HuH-7 (cell line): Measurements from ENCODE around the gene CBX4.

Experiments used
- DNase-seq: peaks from one replicate; pipeline ENCODE4 v3.0.0; 2011; ENCODE audit warnings: low spot score

The CBX4 gene

DNA sequence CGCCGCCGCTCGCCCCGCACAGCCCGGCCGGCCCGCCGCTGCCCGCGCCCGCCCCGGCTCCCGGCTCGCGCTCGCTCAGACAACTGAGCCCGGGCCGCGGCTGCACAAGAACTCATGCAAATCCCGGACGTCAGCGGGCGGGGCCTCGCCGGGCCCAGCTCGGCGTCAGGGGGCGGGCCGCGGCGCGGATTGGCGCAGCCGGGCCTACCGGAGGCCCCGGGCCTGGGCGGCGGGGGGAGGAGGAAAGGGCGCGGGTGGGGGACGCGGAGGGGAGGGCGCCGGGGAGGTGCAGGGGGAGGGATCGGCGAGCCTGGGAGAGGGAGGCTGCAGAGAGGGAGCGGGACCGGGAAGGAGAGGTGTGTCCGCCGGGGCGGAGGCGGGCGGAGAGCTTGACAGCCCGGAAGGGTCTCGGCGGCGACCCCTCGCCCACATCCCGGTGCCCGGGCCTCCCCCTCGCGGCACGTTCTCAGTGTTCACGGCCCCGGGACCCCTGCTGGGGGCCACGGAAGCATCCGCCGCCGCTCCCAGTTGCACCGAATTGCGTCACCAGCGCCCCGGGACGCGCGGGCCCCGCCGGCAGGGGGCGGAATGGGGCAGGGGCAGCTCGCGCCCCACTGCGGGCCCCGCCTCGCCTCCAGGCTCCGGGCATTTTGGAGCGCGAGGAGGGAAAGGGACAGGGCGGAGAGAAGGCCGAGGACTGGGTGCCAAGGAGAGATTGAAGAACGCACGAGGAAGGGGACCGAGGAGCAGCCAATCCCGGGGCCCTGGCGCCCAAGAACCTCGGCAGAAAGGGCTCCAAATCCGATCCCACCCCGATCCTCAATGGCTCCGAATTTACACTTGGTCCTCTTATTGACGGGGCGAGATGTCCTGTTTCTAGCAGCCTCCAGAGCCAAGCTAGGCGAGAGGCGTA, at the start of gene CBX4:
Gene CBX4, minus strand, starts transcription at position 85 of the 913 bp plus-strand sequence. CDS start 189 bp downstream, outside the sequence.
- DNase-seq = peak; percentile 94

- no peak for DNase-seq
These were observed 48.8 kb upstream of the CBX4 start for GRCh38 chr17:79888009-79888540.

GRCh38 chr17:79887451-79887991, 48.3 kb upstream of the CBX4 start:
- no peak for DNase-seq

DNA sequence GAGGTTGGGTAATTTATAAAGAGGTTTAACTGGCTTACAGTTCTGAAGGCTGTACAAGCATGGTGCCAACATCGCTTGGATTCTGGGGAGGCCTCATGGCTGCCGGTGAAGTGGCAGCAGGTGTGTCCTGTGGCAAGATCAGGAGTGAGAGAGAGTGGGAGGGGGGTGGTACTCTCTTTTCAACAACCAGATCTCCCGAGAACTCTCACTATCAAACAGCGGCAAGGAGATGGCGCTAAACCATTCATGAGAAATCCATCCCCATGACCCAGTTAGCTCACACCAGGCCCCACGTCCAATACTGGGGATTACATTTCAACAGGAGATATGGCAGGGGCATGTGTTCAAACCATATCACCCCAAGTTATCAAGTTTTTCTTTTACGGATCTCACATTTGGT, 44.0 kb upstream of the CBX4 start:
- no peak for DNase-seq

GRCh38 chr17:79878329-79878947, 39.2 kb upstream of the CBX4 start:
- no peak for DNase-seq

DNA sequence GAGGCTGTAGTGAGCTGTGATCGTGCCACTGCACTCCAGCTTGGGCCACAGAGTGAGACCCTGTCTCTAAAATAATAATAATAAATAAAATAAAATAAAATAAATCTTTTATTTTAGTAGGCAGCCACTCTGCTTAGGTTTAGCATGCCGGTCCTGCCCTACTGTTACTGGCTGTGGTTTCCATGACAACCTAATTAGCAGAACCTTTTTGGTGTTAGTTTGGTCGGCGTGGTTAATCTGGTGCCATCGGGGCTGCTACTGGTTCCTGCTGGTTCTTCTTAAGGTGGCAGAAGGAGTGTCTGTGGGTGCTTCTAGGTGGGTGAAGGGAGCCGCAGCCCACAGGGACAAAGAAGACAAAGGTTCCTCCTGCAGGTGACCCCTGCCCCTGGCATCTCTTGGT, 37.8 kb upstream of the CBX4 start:
- DNase-seq = no peak

DNA sequence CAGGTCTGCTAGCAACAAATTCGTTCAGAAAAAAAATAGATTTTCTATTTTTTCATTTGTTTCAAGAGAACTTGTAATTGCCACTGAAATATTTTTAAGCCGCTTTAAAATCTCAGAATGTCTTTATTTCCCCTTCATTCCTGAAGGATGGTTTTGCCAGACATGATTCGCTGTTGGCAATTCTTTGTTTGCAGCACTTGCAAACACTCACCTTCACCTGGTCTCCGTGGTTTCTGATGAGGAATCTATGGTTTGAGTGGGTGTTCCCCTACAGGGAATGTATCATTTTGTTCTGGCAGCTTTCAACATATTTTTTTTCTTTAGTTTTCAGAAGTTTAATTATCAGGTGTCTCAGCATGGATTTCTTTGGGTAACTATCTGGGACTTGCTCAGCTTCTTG, 36.3 kb upstream of the CBX4 start:
- no peak for DNase-seq

GRCh38 chr17:79874329-79874981, 35.2 kb upstream of the CBX4 start:
- peak; percentile 90 for DNase-seq

GRCh38 chr17:79873583-79873982, 34.3 kb upstream of the CBX4 start:
- no peak for DNase-seq

GRCh38 chr17:79872762-79873161, 33.5 kb upstream of the CBX4 start:
- DNase-seq = no peak

DNA sequence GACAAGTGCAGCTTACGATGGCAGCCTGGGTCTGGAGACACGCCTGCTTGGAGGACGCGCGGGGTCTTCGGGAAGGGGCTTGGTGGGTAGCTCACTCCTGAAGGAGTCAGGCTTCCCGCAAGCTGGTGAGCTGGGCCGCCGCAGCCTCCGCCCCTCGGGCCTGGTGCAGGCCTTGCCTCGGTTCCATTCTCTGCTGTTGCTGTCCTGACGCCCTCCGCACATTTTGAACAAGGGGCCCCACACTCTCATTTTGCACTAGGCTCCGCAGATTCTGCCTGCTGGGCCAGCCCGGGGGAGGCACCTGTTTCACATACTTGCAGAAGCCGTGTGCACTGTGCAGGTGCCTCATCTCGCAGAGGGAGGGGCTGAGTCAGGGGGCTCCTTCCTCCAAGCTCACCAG, 31.9 kb upstream of the CBX4 start:
- no peak for DNase-seq

DNA sequence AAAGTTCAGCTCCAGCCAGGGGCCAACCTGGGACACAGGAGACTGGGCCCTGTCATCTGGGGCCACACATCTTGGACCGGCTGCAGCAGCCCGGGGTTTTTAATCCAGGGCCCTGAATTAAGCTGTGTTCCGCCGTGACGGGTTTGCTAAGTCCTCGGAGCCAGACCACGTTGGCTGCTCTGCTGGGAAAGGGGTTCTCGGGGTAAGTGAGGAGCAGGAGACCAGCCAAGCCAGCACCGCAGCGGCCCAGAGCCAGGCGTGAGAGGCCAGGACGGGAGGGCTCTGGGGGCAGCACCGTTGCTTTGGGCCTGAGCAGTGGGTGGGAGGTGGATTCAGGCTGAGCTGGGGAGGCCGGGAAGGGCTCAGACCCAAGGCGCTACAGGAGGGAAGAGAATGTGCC, 31.3 kb upstream of the CBX4 start:
- DNase-seq = no peak

DNA sequence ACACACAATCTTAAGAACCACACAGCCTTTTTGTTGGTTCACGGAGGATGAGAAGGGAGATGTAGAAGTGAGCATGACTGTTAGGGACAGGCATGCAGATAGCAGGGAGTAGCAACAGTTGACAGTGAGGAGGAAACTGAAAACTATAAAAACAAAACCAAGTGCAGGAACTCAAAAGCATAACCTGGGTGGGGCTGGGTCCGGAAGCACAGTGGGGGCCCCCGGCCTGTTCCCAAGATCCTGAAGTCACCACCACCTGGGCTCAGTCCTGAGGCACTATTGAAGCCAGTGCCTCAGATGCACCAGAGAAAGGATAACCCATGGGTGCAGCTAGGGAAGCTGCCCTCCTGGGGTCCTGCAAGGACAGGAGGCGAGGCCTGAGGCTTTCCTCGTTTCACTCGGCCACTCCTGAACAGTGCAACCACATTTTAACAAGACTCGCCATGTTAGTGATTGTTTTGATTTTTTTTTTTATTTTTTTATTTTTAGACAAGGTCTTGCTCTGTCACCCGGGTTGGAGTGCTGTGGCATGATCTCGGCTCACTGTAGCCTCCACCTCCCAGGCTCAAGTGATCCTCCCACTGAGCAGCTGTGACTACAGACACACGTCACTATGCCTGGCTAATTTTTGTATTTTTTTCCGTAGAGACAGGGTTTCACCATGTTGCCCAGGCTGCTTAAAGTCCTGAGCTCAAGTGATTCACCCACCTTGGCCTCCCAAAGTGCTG, 27.7 kb upstream of the CBX4 start:
- no peak for DNase-seq

GRCh38 chr17:79865351-79866210, 26.3 kb upstream of the CBX4 start:
- no peak for DNase-seq

DNA sequence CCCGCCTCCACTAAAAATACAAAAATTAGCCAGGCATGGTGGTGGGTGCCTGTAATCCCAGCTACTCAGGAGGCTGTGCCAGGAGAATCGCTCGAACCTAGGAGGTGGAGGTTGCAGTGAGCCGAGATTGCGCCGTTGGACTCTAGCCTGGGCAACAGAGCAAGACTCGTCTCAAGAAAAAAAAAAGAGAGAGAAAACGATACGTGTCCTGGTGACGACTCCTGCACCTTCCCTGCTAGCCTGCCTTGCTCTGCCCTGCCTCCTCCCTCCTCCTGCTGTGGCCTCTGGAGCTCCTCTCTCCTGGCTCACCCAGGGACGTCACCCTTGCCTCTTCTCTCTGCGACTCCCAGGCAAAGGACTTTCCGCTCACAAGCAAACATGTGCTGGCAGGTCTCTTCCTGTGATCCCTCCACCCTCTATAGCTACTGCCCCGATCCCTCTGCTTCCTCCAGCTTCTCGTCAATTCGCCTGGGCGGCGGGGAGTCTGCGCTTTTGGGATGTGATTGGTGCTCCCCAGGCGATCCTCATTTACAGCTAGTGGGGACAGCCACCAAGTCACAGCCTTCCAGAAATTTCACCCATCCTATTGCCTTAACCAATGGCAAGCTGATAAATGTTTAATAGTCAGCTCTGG, 25.5 kb upstream of the CBX4 start:
- no peak for DNase-seq

DNA sequence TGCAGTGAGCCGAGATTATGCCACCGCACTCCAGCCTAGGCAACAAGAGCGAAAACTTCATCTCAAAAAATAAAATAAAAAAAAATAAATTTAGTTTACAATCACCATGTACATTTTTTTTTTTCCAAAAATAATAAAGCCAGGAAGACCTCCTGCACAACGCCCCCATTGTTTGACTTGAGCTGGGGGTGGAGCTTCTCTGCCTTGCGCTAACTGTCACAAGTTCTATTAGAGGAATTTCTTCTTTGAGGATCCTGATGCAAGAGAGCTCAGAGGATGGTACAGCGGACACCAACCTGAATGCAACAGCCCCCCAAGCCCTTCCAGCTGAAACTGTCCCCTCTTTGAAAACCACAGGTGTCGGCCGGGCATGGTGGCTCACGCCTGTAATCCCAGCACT, 24.9 kb upstream of the CBX4 start:
- DNase-seq = no peak

DNA sequence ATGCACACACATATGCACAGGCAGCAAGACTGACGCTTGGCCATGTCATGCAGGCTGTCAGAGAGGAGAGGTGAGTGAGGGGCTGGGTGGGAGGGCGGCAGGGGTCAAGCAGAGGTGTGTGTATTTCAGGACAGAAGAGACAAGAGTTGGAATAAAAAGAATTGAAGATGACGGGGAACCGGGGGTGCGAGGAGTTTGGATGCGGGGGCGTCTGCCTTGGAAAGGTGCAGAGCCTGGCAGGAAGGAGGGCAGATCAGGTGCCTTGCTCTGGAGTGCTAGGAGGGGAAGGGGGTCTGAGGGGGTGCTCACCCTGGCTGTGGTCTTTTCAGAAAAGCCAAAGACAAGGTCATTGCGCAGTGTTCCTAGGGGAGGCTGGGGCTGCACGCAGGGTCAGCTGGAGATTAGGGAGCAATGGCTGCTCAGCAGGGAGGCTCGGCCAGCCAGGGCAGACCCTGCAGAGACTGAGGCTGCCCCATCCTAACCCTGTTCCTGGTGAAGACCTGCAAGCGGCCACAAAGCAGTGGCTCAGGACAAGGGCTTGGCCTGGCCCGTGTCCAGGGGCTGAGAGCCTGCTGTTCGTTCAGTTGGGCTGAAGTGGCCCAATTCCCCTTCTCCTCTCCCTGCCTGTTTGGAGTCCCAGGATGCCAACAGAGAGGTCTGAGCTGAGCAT, 23.7 kb upstream of the CBX4 start:
- no peak for DNase-seq

DNA sequence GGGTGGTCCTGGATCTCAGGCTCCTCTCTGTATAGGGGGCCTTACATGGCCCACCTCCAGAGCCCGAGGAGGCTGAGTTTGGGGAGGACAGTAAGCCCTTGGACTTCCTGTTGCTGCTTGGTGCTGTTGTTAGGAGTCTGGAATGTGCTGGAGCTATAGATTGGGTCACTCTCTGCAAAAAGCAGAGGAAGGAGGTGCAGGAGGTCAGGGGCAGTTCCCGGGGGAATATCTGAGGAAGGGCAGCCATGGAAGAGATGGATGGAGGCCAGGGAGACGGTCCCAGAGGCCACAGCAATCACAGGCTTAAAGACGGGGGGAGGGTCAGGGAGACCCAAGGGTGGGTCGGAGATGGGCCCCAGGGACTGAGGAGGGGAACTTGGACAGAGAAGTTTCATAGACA, 23.0 kb upstream of the CBX4 start:
- DNase-seq = no peak

DNA sequence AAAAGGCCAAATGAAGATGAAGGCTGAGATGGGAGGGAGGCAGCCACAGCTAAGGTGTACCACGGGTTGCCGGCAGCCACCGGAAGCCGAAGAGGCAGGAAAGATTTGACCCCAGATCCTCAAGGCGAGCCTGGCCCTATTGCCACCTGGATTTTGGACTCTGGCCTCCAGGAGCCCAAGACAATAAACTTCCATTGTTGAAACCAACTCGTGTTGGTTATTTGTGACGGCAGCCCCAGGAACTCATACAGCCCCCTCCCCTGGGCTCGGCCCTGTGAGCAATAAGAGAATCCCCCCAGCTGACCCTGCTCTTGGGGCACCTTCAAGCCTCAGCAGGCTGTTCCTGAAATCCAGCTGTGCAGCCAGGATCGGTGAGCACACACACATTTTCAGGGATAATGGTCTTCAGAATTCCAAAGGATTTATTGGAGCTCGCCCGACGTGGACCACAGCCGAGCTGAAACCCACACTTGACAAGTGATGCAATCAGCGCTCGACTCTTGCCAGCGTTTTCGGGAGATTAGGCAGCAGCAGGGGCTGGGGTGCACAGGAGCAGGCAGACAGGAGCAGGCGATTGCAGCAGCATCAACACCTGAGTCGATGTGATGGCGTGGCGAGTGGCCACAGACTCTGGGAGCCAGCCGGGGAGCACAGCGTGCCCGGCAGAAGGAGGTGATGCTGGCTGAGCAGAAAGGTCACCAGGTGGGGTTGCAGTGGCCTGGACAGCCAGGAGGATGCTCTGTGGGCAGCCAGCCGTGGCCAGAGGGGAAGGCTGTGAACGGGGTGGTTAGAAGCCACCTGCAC, 22.4 kb upstream of the CBX4 start:
- DNase-seq = no peak
